Measurements from ENCODE around the gene EIF4E1B.

EIF4E1B gene

GRCh38 chr5:176601901-176602482, 28.5 kb upstream of the EIF4E1B start:
- Histone ChIP-seq H3K4me1 (ENCODE audit: control insufficient read depth, low read length) (no peaks in the 10 kb centered on the region), H3K4me2 (ENCODE audit: low read length) (no peak overlapping the region), H3K4me3 (ENCODE audit: low read length) (no peak overlapping the region), H3K27ac (ENCODE audit: low read depth, low read length) (no peak overlapping the region), H3K9me3 (ENCODE audit: control insufficient read depth, insufficient read depth, low read length) (no peaks in the 10 kb centered on the region), H3K79me2 (ENCODE audit: control insufficient read depth, low read length) (peaks cover 11% of the 10 kb centered on the region), H3K9me2 (replicated peaks; ENCODE audit: control insufficient read depth, low read length) (no peaks in the 10 kb centered on the region), H3F3A (ENCODE audit: control insufficient read depth, insufficient read depth) (no peaks in the 10 kb centered on the region), H3K27me3 (ENCODE audit: control insufficient read depth, low read length) (no peaks in the 10 kb centered on the region), H3K36me3 (ENCODE audit: control insufficient read depth, low read length) (peaks cover 7% of the 10 kb centered on the region; the same call in 1 of the 2 replicates), H4K20me1 (ENCODE audit: control insufficient read depth, insufficient read depth, low read depth, low read length) (no peaks in the 10 kb centered on the region)
- TF ChIP-seq EZH2phosphoT487 (IDR thresholded peaks at IDR 0.05; ENCODE audit: borderline replicate concordance, low read length) = no peak
- TF ChIP-seq CTCF (IDR thresholded peaks at IDR 0.05; ENCODE audit: low read depth, low read length, poor library complexity, severe bottlenecking) = no peak

DNA sequence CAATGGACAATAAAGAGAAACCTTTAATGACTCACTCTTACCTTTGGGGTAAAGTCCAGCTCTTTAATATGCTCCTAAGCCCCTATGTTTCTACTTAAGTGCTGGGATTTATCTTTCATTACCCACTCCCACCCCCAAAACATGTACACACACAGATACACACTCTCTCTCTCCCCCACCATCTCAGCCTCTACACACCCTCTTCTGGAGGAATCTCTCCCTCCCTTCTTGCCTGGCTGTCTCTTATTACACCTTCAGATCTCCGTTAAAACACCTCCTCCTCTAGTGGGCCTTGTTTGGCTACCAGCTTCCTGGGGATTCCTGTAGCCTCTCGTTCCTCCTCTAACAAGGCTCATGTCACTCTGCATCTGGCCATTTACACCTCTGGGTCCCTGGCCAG, 27.4 kb upstream of the EIF4E1B start:
- Histone ChIP-seq H3K27me3 (ENCODE audit: control insufficient read depth, low read length) (no peaks in the 10 kb centered on the region), H3K4me1 (ENCODE audit: control insufficient read depth, low read length) (0 out of 2 replicates have a peak, but pooled peaks cover 1% of the 10 kb centered on the region), H3K9me3 (ENCODE audit: control insufficient read depth, insufficient read depth, low read length) (no peaks in the 10 kb centered on the region), H3K4me2 (ENCODE audit: low read length) (no peak overlapping the region), H4K20me1 (ENCODE audit: control insufficient read depth, insufficient read depth, low read depth, low read length) (peaks cover 2% of the 10 kb centered on the region; the same call in 1 of the 2 replicates), H3K27ac (ENCODE audit: low read depth, low read length) (no peak overlapping the region), H3K9me2 (replicated peaks; ENCODE audit: control insufficient read depth, low read length) (no peaks in the 10 kb centered on the region), H3K36me3 (ENCODE audit: control insufficient read depth, low read length) (peaks cover 7% of the 10 kb centered on the region; the same call in 1 of the 2 replicates), H3F3A (ENCODE audit: control insufficient read depth, insufficient read depth) (no peaks in the 10 kb centered on the region), H3K79me2 (ENCODE audit: control insufficient read depth, low read length) (peaks cover 18% of the 10 kb centered on the region), H3K4me3 (ENCODE audit: low read length) (no peak overlapping the region)
- TF ChIP-seq EZH2phosphoT487 (IDR thresholded peaks at IDR 0.05; ENCODE audit: borderline replicate concordance, low read length) (no peak), CTCF (IDR thresholded peaks at IDR 0.05; ENCODE audit: low read depth, low read length, poor library complexity, severe bottlenecking) (no peak)

- no peak for TF ChIP-seq CTCF (IDR thresholded peaks at IDR 0.05; ENCODE audit: low read depth, low read length, poor library complexity, severe bottlenecking)
- TF ChIP-seq EZH2phosphoT487 (IDR thresholded peaks at IDR 0.05; ENCODE audit: borderline replicate concordance, low read length) = no peak
- H3K27me3 ChIP-seq (ENCODE audit: control insufficient read depth, low read length) = no peaks in the 10 kb centered on the region
- H3K79me2 ChIP-seq (ENCODE audit: control insufficient read depth, low read length) = peaks cover 31% of the 10 kb centered on the region
- no peaks in the 10 kb centered on the region for H3K9me3 ChIP-seq (ENCODE audit: control insufficient read depth, insufficient read depth, low read length)
- no peak overlapping the region for H3K27ac ChIP-seq (ENCODE audit: low read depth, low read length)
- H3K36me3 ChIP-seq (ENCODE audit: control insufficient read depth, low read length) = no peaks in the 10 kb centered on the region; the same call in 1 of the 2 replicates
- peaks cover 8% of the 10 kb centered on the region for H4K20me1 ChIP-seq (ENCODE audit: control insufficient read depth, insufficient read depth, low read depth, low read length)
- H3K9me2 ChIP-seq (replicated peaks; ENCODE audit: control insufficient read depth, low read length) = no peaks in the 10 kb centered on the region
- H3F3A ChIP-seq (ENCODE audit: control insufficient read depth, insufficient read depth) = peaks cover 4% of the 10 kb centered on the region; the same call in 1 of the 2 replicates
- peaks cover 14% of the 10 kb centered on the region for H3K4me1 ChIP-seq (ENCODE audit: control insufficient read depth, low read length)
- H3K4me2 ChIP-seq (ENCODE audit: low read length) = no peak overlapping the region
- H3K4me3 ChIP-seq (ENCODE audit: low read length) = no peak overlapping the region
Observed at GRCh38 chr5:176606032-176606431, 24.4 kb upstream of the EIF4E1B start.

All from DOHH2 (cell line).